Measurements from ENCODE around the gene LAMA5. TPM values are rescaled to one million over a fixed set of nuclear protein-coding genes. Genes with fewer than 3 reads are reported as not detected.
A peak's percentile ranks its signal among the peaks of the same experiment; 100 is the strongest.

LAMA5 gene
- polyA plus RNA-seq, 3 donors: 46.3 to 364 (median 81.1) TPM

DNA sequence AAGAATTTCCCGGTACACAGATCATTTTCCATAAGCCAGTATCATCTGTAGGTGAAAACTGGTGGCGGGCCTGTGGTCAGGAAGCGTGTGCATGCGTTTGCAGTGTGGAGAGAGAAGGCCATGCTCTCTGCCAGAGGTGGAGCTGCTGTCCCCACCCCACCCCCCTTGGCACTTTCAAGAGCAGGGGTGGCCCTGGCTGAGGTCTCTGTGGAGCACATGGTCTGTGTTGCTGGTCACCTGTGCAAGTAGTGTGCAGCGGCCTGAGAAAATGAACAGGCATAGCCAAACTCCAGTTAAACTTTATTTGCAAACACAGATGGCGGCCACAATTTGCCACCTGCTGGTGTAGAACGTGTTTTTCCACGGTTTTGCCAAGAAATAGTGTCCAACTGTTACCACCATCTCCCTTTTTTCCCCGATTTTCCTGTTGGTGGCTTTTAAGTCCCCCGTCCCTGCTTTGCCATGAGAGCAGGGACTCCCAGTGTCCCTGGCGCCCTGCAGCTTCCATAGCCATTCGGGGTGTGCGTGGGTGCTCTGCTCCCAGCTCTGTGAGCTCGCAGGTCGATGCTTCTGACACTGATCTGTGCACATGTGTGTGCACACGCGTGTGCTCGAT is 61.9 kb downstream of the LAMA5 start:
- WGBS, 3 donors: 53 to 85% (median 80%) methylated on average over 18 of the region's 18 CpGs
- H3K27ac ChIP-seq (ENCODE audit: low read depth, low read length): no peak overlapping the region

DNA sequence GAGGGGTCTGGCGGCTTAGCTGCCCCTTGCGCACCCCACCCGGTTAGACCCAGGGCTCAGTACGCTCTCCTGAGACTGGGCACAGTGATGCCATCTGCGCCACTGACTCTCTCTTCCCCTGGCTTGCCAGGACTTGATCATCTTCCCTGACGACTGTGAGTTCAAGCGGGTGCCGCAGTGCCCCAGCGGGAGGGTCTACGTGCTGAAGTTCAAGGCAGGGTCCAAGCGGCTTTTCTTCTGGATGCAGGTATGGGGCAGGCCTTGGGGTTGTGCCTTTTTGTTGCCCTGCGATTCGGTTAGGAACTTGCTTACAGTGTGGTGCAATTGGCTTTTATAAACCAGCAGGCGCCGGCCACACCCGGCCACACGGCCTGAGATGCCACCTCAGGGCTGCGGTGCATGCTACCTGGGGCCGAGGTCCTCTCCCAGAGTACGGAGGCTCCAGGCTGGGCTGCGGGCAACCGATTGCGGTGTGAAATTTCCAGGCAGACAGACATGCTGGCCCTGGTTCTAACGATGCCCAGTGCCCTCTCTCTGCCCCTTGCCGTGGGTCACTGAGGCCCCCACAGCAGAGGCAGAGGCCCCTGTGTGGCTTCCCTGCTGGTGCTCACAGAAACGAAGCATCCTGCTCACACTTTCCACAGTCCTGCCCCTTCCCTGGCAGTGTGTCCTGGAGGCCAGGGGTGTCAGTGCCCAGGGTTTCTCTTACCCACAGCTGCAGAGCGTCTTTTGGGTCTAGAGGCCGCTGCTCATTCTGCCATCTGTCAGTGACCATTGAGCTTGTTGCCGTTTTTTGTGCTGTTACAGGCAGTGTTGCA is 62.6 kb downstream of the LAMA5 start:
- WGBS, 3 donors: 43 to 78% (median 77%) methylated on average over 29 of the region's 29 CpGs
- H3K27ac ChIP-seq (ENCODE audit: low read depth, low read length): no peak overlapping the region

DNA sequence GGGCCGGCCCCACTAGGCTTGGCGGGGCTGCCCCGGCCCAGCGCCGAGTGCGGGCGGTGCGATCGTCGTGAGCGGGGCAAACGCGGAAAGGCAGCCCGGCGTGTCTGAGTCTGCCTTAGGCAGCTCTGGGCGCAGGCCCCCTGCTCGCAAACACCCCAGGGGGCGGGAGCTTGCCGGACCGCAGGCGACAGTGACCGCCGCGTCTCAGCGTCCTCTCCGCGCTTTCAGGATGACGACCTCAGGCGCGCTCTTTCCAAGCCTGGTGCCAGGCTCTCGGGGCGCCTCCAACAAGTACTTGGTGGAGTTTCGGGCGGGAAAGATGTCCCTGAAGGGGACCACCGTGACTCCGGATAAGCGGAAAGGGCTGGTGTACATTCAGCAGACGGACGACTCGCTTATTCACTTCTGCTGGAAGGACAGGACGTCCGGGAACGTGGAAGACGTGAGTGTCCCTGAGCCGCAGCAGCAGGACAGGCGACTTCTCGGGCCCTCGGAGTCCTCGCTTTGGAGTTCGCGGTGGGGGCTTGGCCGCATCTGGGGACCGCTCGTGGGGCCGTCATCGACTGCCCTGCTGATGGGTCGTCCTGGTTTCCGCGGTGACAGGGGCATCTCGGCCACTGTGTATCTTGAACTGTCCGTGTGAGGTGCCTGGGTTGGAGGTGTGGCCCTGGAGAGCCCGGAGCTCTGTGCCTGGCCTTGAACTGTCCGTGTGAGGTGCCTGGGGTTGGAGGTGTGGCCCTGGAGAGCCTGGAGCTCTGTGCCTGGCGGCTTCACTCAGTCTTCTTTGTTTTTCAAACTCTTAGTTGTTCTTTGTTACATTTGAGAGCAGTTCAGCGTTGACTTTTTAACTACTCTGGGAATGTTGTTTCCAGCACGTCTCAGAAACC is 63.5 kb downstream of the LAMA5 start:
- 1 to 5% (median 4%) methylated on average over 58 to 66 of the region's 66 CpGs for WGBS, 3 donors
- peak overlapping the region; percentile 65 for H3K27ac ChIP-seq (ENCODE audit: low read depth, low read length)

DNA sequence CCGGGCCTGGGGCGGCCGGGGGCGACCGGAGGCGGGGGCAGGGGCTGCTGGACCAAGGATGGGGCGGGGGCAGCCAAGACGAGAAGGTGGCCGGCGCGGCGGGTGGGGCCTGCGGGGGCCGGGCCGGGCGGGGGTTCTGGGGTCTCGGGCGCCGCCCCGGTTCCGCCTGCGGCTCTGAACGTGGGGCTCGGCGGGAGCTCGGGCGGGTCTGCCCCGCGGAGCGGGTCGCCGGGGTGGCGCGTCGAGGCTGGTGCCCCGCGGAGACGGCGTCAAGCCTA is 64.1 kb downstream of the LAMA5 start:
- 0 to 1% (median 1%) methylated on average over 19 to 39 of the region's 39 CpGs for WGBS, 3 donors

DNA sequence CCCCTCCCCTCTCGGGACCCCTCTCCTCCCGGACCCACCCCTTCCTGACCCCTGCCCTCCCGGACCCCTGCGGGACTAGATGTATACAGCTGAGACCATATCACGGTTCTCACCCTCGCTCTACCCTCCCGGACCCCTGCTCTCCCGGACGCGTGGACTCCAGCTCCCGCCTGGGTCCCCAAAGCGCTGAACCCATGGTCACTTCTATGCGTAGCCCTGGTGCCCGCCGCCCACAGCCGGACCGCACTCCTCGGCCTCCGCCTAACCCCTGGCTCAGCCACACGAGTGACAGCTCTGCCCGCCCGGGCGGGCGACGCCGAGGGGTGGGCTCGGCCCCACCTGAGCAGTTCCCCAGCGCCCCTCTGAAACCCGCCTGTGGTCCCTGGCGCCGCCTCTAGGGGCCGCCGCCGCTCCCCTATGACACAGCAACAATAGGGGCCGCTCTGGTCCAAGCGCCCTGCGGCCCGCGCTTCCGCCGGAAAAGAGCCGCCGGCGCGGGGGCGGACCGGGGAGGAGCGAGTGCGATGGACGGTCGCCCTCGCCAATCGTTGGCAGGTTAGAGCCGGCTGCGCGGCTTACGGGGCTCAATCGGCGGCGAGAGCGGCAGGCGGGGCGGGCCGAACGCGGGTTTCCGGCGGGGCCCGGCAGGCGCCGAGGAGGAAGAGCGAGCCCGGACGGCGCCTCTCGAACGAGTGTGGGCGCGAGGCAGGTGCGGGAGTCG is 64.6 kb downstream of the LAMA5 start, which contains the start of gene ADRM1:
Gene ADRM1, plus strand, starts transcription at position 657 of the 721 bp plus-strand sequence. CDS start 572 bp downstream, outside the sequence.
- 0 to 1% (median 1%) methylated on average over 66 to 81 of the region's 81 CpGs for WGBS, 3 donors
- peak within 1 kb of the TSS; percentile 65 for H3K27ac ChIP-seq (ENCODE audit: low read depth, low read length)

More for the DNA sequence above, 64.1 kb downstream of the LAMA5 start:
- H3K27ac ChIP-seq (ENCODE audit: low read depth, low read length): peak overlapping the region; percentile 65

DNA sequence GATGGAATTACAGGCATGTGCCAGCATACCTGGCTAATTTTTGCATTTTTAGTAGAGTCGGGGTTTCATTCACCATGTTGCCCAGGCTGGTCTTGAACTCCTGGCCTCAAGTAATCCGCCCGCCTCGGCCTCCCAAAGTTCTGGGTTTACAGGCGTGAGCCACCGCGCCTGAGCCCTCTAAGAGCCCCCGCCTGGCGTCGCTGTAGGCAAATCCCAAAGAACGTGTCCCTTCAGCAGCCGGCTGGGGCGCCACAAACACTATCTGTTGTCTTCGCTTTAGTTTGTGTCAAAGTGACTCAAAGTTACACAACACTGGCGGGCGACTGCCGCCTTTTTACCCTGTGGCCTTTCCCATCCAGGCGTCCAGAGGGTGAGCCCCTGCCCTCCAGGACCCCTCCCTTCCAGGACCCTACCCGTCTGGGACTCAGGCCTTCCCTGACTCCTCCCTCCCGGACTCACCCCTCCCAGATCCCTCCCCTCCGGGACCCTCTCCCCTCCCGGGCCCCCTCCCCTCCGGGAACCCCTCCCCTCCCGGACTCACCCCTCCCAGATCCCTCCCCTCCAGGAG is 65.3 kb downstream of the LAMA5 start:
- WGBS, 3 donors: 2 to 3% (median 2%) methylated on average over 20 to 24 of the region's 24 CpGs
- peak overlapping the region; percentile 36 for H3K27ac ChIP-seq (ENCODE audit: low read depth, low read length)

DNA sequence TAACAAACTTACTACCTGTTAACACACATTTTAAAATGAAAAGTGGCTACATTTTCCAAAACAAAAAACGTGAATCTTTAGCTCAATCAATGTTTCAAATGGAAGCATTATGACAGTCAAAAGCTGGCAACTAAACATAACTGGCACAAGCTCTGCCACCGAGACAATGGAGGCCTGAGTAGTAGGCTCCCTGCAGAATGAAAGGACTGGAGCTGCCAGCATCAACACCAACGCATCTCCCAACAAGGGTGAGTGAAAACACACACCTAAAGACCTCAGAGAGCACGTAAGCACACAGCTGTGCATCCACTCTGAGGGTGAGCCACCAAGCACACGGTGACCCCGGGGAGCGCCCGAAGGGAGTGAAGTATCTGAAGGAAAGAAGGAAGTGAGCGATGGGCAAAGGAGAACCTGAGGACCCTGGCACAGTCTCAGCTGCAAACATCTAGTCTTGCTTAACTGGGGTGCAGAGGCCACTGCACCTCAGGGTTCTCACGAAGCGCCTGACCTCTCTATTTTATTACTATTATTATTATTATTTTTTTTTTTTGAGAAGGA is 65.9 kb downstream of the LAMA5 start:
- H3K27ac ChIP-seq (ENCODE audit: low read depth, low read length): no peak overlapping the region
- WGBS, 3 donors: 87 to 88% (median 88%) methylated on average over 11 of the region's 11 CpGs

DNA sequence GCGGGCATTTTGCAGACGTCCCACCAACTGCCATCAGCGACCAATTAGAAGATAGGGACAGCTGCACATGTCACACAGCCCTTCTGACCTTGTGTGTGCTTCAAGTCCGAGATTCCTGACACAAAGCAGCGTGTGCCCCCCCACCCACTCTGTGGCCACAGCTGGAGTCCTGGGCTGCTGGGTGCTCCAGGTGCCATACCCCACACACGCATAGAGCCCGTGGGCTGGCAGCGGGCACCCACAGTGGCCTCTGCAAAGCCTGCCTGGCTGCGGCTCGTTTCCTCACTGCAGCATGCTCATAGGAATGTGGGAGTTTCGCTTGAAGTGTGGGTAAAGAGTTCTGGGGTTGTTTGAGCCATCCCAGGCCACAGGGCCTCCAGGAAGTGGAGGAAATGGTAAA is 66.8 kb downstream of the LAMA5 start:
- no peak overlapping the region for H3K27ac ChIP-seq (ENCODE audit: low read depth, low read length)
- WGBS, 3 donors: 63 to 90% (median 81%) methylated on average over 11 of the region's 11 CpGs

DNA sequence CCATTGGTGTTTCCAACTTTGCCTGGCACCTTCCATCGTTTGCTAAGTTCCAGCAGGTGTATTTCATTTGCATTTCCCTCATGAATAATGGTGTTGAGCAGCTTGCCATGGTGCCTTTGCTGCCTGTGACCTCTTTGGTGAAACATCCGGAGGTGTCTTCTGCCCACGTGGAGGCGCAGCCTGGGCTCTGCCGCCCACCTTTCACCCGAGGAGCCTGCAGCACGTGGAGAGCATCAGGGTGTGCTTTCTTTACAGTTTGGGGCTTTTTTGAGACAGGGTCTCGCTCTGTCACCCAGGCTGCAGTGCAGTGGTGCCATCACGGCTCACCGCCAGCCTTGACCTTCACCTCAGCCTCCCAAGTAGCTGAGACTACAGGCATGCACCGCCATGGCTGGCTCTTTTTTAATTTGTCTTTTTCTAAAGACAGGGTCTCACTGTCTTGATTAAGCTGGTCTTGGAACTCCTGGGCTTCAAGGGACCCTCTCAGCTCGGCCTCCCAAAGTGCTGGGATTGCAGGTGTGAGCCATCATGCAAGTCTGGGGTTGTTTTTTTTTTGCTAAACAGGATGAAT is 67.4 kb downstream of the LAMA5 start:
- WGBS, 3 donors: 78 to 88% (median 82%) methylated on average over 12 of the region's 12 CpGs
- H3K27ac ChIP-seq (ENCODE audit: low read depth, low read length): no peak overlapping the region

DNA sequence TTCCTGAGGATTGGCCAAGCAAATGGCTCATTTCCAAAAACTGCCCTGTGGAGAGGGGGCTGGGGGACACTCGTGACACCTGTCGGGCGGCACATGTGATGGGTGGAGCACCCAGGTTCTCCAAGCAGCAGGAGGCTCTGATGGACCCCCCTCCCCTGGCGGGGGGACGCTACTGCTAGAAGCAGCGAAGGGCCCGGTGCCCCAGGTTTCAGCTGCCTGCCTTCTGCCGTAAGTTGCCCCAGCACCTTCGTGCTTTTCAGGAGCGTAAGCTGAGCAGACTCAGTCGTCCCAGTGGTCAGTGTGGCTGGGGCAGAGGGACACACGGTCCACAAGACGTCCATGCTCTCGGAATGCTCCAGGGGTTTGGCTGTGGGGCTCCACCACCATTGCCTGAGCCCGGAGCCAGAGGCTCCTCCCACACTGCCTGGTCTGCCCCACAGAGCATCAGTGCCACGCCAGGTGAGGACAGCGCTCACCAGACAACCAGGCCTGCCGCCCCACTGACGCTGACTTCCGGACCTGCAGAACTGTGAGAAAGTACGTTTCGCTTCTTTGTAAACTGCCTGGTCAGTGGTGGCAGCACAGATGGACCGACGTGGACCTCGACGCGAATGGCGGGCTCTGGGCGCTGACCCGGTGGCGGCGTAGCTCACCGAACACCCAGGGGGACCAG is 68.4 kb downstream of the LAMA5 start:
- H3K27ac ChIP-seq (ENCODE audit: low read depth, low read length): no peak overlapping the region
- WGBS, 3 donors: 89 to 93% (median 92%) methylated on average over 32 to 33 of the region's 33 CpGs

DNA sequence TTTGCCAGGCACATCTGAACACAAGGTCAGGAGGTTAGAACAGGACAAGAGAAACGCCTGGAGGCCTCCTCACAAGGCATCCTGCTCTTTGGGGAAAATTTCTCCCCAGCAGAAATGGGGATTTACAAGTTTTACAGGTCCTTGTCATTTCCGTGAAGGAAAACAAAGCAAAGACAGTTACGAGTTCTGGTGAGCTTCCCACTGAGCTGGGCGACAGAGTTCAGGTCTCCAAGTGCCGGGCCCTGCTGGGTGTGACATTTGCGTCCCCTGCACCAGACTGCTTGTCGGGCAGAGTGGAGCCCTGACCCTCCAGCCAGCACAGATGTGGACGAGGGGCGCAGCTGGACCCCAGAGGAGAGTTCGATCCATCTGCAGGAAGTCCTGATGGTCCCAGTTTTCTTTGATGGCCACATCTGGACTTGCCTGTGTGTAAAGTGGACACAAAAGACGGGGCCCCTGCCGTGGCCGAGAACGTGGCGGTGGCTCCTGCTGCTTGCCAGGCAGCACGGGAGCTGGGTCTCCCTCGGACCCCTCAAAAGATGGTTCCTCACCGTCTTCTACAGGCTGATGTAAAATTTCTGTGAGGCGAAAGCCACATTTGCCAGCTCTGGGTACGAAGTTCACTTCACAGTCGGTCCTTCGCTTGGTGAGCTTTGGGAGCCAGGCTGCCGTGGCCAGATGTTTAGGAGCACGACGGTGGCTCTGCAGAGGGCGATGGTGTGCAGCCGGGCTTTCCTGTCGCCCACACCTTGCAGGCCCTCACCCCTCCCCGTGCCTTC is 69.5 kb downstream of the LAMA5 start:
- H3K27ac ChIP-seq (ENCODE audit: low read depth, low read length): no peak overlapping the region
- 50 to 91% (median 85%) methylated on average over 29 of the region's 29 CpGs for WGBS, 3 donors

DNA sequence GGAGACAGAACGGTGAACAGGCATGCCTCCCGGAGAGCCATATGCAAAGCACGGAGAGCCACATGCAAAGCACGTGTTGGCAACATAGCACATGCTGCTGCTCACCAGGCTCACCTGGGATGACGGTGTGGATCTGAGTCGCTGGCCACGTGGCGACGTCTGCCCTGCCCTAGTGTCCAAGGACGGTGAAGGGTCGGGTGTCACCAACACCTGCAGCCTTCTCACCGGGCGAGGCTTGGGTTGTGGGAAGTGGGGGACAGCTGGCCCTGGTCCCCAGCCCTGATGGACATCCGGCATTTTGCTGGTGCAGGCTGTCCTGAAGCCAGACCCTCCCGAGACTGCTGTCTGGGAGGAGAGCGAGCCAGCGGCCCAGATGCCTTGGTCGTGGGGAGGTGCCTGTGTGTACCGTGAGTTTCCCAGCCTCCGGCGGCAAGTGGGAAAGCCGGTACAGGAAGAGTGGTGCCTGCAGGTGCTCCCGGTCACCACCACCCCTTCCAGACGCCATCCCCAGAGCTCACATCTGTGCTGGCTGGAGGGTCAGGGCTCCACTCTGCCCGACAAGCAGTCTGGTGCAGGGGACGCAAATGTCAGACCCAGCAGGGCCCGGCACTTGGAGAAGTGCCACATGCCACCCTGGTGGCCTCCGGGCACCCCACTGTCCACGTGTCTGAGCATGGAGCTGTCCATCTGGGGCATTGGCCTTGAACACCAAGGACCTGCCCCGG is 70.2 kb downstream of the LAMA5 start:
- 46 to 89% (median 89%) methylated on average over 29 to 30 of the region's 30 CpGs for WGBS, 3 donors
- no peak overlapping the region for H3K27ac ChIP-seq (ENCODE audit: low read depth, low read length)

DNA sequence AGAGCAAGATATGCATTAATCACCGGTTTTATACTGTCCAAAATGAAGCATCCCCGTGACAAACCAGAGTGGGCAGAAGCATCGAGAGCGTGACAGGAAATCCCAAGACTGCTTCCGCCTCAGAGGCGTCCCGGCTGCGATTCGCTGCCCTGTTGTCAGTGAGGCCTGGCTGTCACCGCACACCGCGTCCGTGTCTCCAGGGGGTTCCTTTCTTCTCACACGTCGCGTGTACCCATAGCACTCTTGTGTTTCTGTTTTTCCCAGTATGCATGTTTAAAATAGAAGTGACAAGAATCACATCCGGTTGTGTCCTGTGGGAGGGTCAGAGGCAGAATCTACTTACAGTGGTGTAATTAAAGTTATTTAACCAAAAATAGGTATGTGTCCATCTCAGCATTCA is 72.6 kb downstream of the LAMA5 start:
- H3K27ac ChIP-seq (ENCODE audit: low read depth, low read length): no peak overlapping the region
- 77 to 86% (median 80%) methylated on average over 17 of the region's 17 CpGs for WGBS, 3 donors

DNA sequence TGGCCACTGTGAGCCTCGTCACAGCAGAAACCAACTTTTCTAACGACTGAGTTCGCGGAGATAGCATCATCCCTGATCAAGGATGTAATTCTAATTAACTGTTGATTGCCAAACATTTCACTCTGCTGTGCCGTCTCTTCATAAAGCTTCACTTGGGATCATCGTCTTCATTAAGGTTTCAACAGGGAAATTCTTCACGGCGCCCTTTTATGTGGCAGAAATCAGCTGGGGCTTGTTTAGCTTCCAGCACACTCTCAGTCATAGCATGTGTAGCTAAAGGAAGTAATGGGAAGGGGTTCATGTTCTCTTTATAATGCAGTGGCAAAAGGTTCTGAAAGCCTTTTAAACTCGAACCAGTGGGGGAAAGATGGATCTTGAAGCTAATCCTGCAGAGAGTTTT is 73.2 kb downstream of the LAMA5 start:
- 82 to 86% (median 86%) methylated on average over 9 of the region's 9 CpGs for WGBS, 3 donors

DNA sequence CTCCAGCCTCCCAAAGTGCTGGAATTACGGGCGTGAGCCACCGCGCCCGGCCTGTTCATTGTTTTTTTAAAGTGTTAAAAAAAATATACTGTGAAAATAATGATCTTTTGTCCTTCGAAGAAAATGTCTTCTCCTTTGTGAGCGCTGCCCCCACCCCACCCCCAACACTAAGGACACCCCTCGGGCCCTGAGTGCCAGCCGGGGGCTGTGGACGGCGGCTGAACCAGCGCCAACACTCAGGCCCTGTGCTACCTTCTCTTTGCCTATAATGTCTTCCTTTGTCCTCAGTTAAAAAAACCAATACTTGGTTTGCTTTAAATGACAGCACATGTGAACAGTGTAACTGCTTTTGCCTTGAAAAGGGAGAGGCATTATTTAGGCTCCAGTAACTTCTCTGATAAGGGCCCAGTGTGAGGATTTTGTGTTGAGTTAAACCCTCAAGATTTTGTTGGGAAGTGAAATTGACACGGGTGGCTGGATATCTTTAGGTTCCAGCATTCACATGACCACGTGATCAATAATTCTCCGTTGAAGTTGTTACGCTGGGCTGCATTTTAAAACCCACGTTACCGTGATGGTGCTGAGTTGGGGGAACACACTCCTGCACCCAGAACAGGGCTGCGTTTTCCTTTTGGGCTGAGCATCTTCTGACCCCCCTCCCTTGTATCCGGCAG is 73.9 kb downstream of the LAMA5 start:
- H3K27ac ChIP-seq (ENCODE audit: low read depth, low read length): no peak overlapping the region
- WGBS, 3 donors: 79 to 94% (median 91%) methylated on average over 20 of the region's 20 CpGs

More for the DNA sequence above, 73.2 kb downstream of the LAMA5 start:
- no peak overlapping the region for H3K27ac ChIP-seq (ENCODE audit: low read depth, low read length)

Data from adipose tissue (tissue), 3 donors.